Nephron progenitor cell (in vitro differentiated cells): ENCODE results near the gene ETHE1.
"Not testable (repeated sequence)": the region's sequence is repeated elsewhere in the genome, so short reads cannot be mapped to it uniquely, and the experiment has no call there.

Experiments used
- DNase-seq: peaks from one replicate; pipeline ENCODE4 v3.0.0; 2021
- H3K27ac Mint-ChIP-seq: 2 replicates; pipeline ENCODE4 v1.8.0; 2021; ENCODE audit warnings: mild to moderate bottlenecking, moderate library complexity, mixed read lengths
- H3K27me3 Mint-ChIP-seq: 2 replicates; pipeline ENCODE4 v1.8.0; 2021; ENCODE audit warnings: mild to moderate bottlenecking, low read depth, mixed read lengths; ENCODE audit not compliant: poor library complexity
- H3K36me3 Mint-ChIP-seq: 2 replicates; pipeline ENCODE4 v1.8.0; 2021; ENCODE audit warnings: low read depth, mixed read lengths
- H3K4me1 Mint-ChIP-seq: 2 replicates; pipeline ENCODE4 v1.8.0; 2021; ENCODE audit warnings: mixed read lengths
- H3K4me3 Mint-ChIP-seq: 2 replicates; pipeline ENCODE4 v1.8.0; 2021; ENCODE audit warnings: mild to moderate bottlenecking, moderate library complexity, mixed read lengths
- H3K9me3 Mint-ChIP-seq: 2 replicates; pipeline ENCODE4 v1.8.0; 2021; ENCODE audit warnings: mild to moderate bottlenecking, moderate library complexity, mixed read lengths
- TF ChIP-seq, protein P1 (sequence below): fragments of 200-600 bp; sonication (generic); IDR thresholded peaks from 2 replicates; pipeline ENCODE4 v1.5.0; 2021; ENCODE audit warnings: antibody characterized with exemption

The ETHE1 gene

DNA sequence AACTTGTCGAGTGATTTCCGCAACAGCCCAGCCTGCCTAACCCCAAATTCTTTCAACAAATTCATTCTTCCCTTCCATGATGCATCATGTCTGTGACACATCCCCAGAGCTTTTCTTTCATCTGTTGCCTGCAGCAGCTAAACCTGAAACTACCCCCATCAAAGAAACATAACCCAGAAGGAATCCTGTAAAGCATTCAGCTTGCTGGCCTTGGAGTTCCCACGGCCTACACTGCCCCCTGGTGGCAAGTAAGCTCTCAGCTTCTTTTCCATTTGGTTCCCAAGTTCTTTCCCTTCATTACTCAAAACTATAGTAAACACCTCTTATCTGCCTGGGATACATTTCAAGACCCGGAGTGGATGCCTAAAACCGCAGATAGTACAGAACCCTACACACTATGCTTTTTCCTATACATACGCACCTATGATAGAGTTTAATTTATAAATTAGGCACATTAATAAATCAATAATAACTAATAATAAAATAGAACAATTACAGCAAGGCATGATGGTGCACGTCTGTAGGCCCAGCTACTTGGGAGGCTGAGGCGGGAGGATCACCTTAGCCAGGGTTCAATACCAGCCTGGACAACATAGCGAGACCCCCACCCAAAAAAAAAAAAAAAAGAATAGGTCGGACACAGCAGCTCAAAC lies 7.4 kb downstream of the ETHE1 start:
- Mint-ChIP-seq H3K36me3 (peaks cover 11% of the 10 kb centered on the region), H3K4me3 (no peak overlapping the region), H3K9me3 (no peaks in the 10 kb centered on the region), H3K4me1 (peaks cover 12% of the 10 kb centered on the region), H3K27ac (no peak overlapping the region), H3K27me3 (no peaks in the 10 kb centered on the region)
- DNase-seq = peak; percentile 89
- TF ChIP-seq, protein P1, sequence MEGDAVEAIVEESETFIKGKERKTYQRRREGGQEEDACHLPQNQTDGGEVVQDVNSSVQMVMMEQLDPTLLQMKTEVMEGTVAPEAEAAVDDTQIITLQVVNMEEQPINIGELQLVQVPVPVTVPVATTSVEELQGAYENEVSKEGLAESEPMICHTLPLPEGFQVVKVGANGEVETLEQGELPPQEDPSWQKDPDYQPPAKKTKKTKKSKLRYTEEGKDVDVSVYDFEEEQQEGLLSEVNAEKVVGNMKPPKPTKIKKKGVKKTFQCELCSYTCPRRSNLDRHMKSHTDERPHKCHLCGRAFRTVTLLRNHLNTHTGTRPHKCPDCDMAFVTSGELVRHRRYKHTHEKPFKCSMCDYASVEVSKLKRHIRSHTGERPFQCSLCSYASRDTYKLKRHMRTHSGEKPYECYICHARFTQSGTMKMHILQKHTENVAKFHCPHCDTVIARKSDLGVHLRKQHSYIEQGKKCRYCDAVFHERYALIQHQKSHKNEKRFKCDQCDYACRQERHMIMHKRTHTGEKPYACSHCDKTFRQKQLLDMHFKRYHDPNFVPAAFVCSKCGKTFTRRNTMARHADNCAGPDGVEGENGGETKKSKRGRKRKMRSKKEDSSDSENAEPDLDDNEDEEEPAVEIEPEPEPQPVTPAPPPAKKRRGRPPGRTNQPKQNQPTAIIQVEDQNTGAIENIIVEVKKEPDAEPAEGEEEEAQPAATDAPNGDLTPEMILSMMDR = peak; percentile 90

DNA sequence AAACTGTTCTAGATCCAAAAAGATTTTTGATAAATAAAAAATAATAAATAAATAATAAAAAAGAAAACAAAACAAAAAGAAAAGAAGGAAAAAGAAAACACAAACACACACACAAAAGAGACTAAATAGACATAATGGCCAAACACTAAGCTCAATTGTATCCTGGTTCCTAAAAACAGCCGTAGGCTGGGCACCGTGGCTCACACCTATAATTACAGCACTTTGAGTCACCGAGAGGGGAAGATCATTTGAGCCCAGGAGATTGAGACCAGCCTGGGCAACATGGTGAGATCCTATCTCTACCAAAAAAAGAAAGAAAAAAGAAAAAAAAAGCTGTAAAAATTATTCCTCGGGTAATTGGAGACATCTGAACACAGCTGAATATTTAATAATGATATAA lies 8.9 kb downstream of the ETHE1 start:
- Mint-ChIP-seq H3K36me3 (peaks cover 24% of the 10 kb centered on the region), H3K9me3 (no peaks in the 10 kb centered on the region), H3K27me3 (no peaks in the 10 kb centered on the region), H3K4me1 (peaks cover 11% of the 10 kb centered on the region), H3K4me3 (no peak overlapping the region), H3K27ac (no peak overlapping the region)
- DNase-seq = no peak
- TF ChIP-seq, protein P1 = no peak

DNA sequence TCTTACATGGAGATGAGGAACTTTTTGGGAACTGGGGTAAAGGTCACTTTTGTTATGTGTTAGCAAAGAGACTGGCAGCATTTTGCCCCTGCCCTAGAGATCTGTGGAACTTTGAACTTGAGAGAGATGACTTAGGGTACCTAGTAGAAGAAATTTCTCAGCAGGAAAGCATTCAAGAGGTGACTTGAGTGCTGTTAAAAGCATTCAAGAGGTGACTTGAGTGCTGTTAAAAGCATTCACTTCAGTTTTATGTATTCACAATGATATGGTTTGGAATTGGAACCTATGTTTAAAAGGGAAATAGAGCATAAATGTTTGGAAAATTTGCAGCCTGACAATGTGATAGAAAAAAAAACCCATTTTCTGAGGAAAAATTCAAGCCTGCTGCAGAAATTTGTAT lies 14.6 kb downstream of the ETHE1 start:
- H3K4me3 Mint-ChIP-seq, H3K4me1 Mint-ChIP-seq, DNase-seq, H3K27me3 Mint-ChIP-seq, H3K27ac Mint-ChIP-seq, H3K9me3 Mint-ChIP-seq: not testable (repeated sequence)
- H3K36me3 Mint-ChIP-seq = peaks cover 61% of the 10 kb centered on the region

DNA sequence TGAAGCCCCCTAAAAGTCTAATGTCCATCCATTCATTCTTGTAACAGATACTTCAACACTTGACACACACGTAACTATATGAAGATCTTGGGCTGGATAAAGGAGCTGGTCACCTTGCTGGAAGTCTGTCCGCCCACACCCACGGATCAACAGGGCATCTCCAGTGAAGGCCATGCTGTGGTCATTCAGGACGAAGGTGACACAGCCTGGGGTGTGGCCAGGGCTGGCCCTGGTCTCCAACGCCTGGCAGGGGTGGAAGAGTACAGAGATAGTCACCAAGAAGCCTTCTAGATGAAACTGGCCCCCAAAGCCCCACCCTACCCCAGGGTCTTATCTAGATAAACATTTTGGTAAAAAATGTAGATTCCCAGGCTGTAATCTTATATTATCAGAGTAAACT lies 15.7 kb downstream of the ETHE1 start:
- TF ChIP-seq, protein P1 = no peak
- Mint-ChIP-seq H3K9me3 (peaks cover 7% of the 10 kb centered on the region), H3K36me3 (peaks cover 61% of the 10 kb centered on the region), H3K4me3 (no peak overlapping the region), H3K4me1 (no peaks in the 10 kb centered on the region), H3K27ac (no peak overlapping the region), H3K27me3 (peaks cover 6% of the 10 kb centered on the region)
- no peak for DNase-seq

DNA sequence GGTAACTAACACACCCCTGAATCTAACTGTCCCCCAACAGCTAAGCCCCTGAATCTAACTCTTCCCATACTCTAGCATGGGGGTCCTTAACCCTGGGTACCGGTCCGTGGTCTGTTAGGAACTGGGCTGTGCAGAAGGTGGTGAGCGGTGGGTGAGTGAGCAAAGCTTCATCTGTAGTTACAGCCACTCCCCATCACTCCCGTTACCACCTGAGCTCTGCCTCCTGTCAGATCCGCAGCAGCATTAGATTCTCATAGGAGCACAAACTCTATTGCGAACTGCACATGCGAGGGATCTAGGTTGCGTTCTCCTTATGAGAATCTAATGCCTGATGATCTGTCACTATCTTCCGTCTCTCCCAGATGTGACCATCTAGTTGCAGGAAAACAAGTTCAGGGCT lies 16.3 kb downstream of the ETHE1 start:
- Mint-ChIP-seq H3K36me3 (peaks cover 58% of the 10 kb centered on the region), H3K27ac (no peak overlapping the region), H3K4me3 (no peak overlapping the region), H3K4me1 (no peaks in the 10 kb centered on the region), H3K27me3 (peaks cover 10% of the 10 kb centered on the region), H3K9me3 (peaks cover 7% of the 10 kb centered on the region)
- DNase-seq = no peak
- TF ChIP-seq, protein P1 = no peak

DNA sequence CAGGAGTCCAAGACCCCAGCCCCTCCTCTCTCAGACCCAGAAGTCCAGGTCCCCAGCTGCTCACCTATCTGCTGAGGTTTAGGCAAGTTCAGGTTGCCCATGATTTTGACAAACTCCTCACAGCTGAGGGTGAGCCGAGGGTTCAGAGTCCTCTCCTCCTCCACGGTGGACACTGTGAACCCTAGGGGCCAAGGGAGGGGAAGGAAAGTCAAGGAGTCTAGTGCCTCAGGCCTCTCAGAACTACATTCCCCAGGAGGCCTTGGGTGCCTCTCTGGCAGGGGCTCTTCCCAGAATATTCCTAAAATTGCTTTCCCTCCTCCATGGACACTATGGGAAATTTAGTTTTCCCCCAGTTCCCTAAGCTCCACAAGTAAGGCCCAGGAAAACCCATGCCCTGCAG lies 19.1 kb downstream of the ETHE1 start:
- Mint-ChIP-seq H3K27ac (peak overlapping the region; percentile 92), H3K4me3 (no peak overlapping the region)

More for the DNA sequence above, 19.1 kb downstream of the ETHE1 start:
- peaks cover 7% of the 10 kb centered on the region for H3K9me3 Mint-ChIP-seq
- H3K4me1 Mint-ChIP-seq = peaks cover 19% of the 10 kb centered on the region
- DNase-seq = no peak
- peaks cover 48% of the 10 kb centered on the region for H3K36me3 Mint-ChIP-seq
- peaks cover 28% of the 10 kb centered on the region for H3K27me3 Mint-ChIP-seq
- TF ChIP-seq, protein P1 = no peak
